Measurements from ENCODE around the gene PPARA.

GRCh38 chr22:46125311-46125710 is 25.0 kb upstream of the PPARA start:
- TF ChIP-seq CTCF (IDR thresholded peaks at IDR 0.05) (no peak), EZH2 (IDR thresholded peaks at IDR 0.05; ENCODE audit: borderline replicate concordance, insufficient read depth, low read depth, low read length, poor library complexity, severe bottlenecking) (no peak)

All from B cell (primary cell).